HepG2 (cell line): ENCODE data around the gene ZBED3. TPM values are rescaled to one million over a fixed set of nuclear protein-coding genes. Genes with fewer than 3 reads are reported as not detected.
A peak's percentile ranks its signal among the peaks of the same experiment; 100 is the strongest.

Experiments used
- ARID2 ChIP-seq: sonication (generic); formaldehyde crosslinking; IDR thresholded peaks from 2 replicates; pipeline ENCODE4 v1.8.1; 2022; ENCODE audit warnings: mild to moderate bottlenecking, missing genetic modification reagents, borderline replicate concordance
- FOSL2 ChIP-seq: sonication (generic); formaldehyde crosslinking; IDR thresholded peaks from 2 replicates; pipeline ENCODE4 v1.4.0; 2020; ENCODE audit warnings: missing genetic modification reagents
- GPN1 ChIP-seq: sonication (generic); formaldehyde crosslinking; IDR thresholded peaks from 2 replicates; pipeline ENCODE4 v1.5.1; 2020; ENCODE audit warnings: missing genetic modification reagents, borderline replicate concordance
- IRF1 ChIP-seq: sonication (generic); formaldehyde crosslinking; IDR thresholded peaks from 2 replicates; pipeline ENCODE4 v1.4.0; 2020; ENCODE audit warnings: low read depth, mild to moderate bottlenecking, missing genetic modification reagents
- KLF11 ChIP-seq: IDR thresholded peaks from 2 replicates; pipeline ENCODE4 v1.6.1; 2016; ENCODE audit warnings: missing compliant biosample characterization
- MXD4 ChIP-seq: IDR thresholded peaks from 2 replicates; pipeline ENCODE4 v1.6.1; 2016; ENCODE audit warnings: mild to moderate bottlenecking, missing biosample characterization, missing genetic modification reagents
- MYC ChIP-seq: sonication (generic); formaldehyde crosslinking; IDR thresholded peaks from 2 replicates; pipeline ENCODE4 v1.9.0; 2021; ENCODE audit warnings: missing genetic modification reagents, borderline replicate concordance
- SALL1 ChIP-seq: sonication (generic); formaldehyde crosslinking; IDR thresholded peaks from 2 replicates; pipeline ENCODE4 v1.8.0; 2022; ENCODE audit warnings: mild to moderate bottlenecking, missing genetic modification reagents
- THYN1 ChIP-seq: sonication (generic); formaldehyde crosslinking; IDR thresholded peaks from 2 replicates; pipeline ENCODE4 v1.8.1; 2023; ENCODE audit warnings: low read depth, mild to moderate bottlenecking, moderate library complexity, missing genetic modification reagents, borderline replicate concordance
- ZBTB33 ChIP-seq: sonication (generic); formaldehyde crosslinking; IDR thresholded peaks from 2 replicates; pipeline ENCODE4 v1.4.0; 2020; ENCODE audit warnings: missing genetic modification reagents
- ZBTB7B ChIP-seq: sonication (generic); formaldehyde crosslinking; IDR thresholded peaks from 2 replicates; pipeline ENCODE4 v1.4.0; 2020; ENCODE audit warnings: missing genetic modification reagents
- ZNF18 ChIP-seq: sonication (generic); formaldehyde crosslinking; IDR thresholded peaks from 2 replicates; pipeline ENCODE4 v1.8.0; 2022; ENCODE audit warnings: mild to moderate bottlenecking, missing genetic modification reagents; ENCODE audit not compliant: insufficient replicate concordance
- ZNF224 ChIP-seq: sonication (generic); formaldehyde crosslinking; IDR thresholded peaks from 2 replicates; pipeline ENCODE4 v1.5.0; 2020; ENCODE audit warnings: mild to moderate bottlenecking, missing genetic modification reagents
- ZNF275 ChIP-seq: sonication (generic); formaldehyde crosslinking; IDR thresholded peaks from 2 replicates; pipeline ENCODE4 v1.8.0; 2022; ENCODE audit warnings: missing genetic modification reagents, mild to moderate bottlenecking, inconsistent platforms, borderline replicate concordance
- ZNF331 ChIP-seq: sonication (generic); formaldehyde crosslinking; IDR thresholded peaks from 2 replicates; pipeline ENCODE4 v1.4.0; 2020; ENCODE audit warnings: missing genetic modification reagents
- ZNF362 ChIP-seq: sonication (generic); formaldehyde crosslinking; IDR thresholded peaks from 2 replicates; pipeline ENCODE4 v1.4.0; 2020; ENCODE audit warnings: missing genetic modification reagents, mild to moderate bottlenecking, borderline replicate concordance
- ZNF503 ChIP-seq: sonication (generic); formaldehyde crosslinking; IDR thresholded peaks from 2 replicates; pipeline ENCODE4 v1.4.0; 2020; ENCODE audit warnings: missing genetic modification reagents
- ZNF556 ChIP-seq: sonication (generic); formaldehyde crosslinking; IDR thresholded peaks from 2 replicates; pipeline ENCODE4 v1.4.0; 2020; ENCODE audit warnings: mild to moderate bottlenecking, missing genetic modification reagents, borderline replicate concordance
- ZNF652 ChIP-seq: IDR thresholded peaks from 2 replicates; pipeline ENCODE4 v1.6.1; 2016; ENCODE audit warnings: low read depth, borderline replicate concordance
- ZNF7 ChIP-seq: IDR thresholded peaks from 2 replicates; pipeline ENCODE4 v1.6.1; 2016; ENCODE audit warnings: missing biosample characterization, missing genetic modification reagents
- polyA plus RNA-seq, 8 experiments: library from polyadenylated mRNA; depleted of rRNA in 3 of 8; stranded (reverse) in 7 of 8; unstranded in 1 of 8; fragments of >200 nt; fragmentation: Illumina TruSeq in 4 of 8; extraction: Trizol in 4 of 8; gene quantifications; 2 replicates each; pipeline versions ENCODE4 v1.2.1 to v1.2.3, GENCODE V29; 2011 to 2016; ENCODE audit warnings: low read depth in 4 of 8, missing spikeins in 1 of 8, mixed read lengths in 1 of 8; ENCODE audit not compliant: insufficient read depth in 1 of 8
- total RNA-seq, 5 experiments: library from RNA; depleted of rRNA; stranded (reverse); fragments of >200 nt; fragmentation: Illumina TruSeq; extraction: Trizol; gene quantifications; 2 replicates each; pipeline ENCODE4 v1.2.3, GENCODE V29; 2016; ENCODE audit warnings: low read depth in 1 of 5

The ZBED3 gene
- total and polyA plus RNA-seq, 2 of the 13 experiments (the other 11 are each of a cell fraction or from before 2014, with no cell fraction given) = 2.3 to 8.1 TPM

- TF ChIP-seq GPN1 (CRISPR knock-in tag) (no peak), ZNF331 (CRISPR knock-in tag) (no peak), ZNF652 (CRISPR knock-in tag) (no peak), ZNF362 (no peak), ZNF503 (CRISPR knock-in tag) (no peak), ZNF224 (0 out of 2 replicates have a peak, but pooled peaks have one; percentile 67), SALL1 (CRISPR knock-in tag) (peak; percentile 30), KLF11 (0 out of 2 replicates have a peak, but pooled peaks have one; percentile 33), THYN1 (CRISPR knock-in tag) (no peak), ZBTB7B (CRISPR knock-in tag) (peak; percentile 25; the same call in 1 of the 2 replicates), IRF1 (no peak), ARID2 (0 out of 2 replicates have a peak, but pooled peaks have one; percentile 73), ZNF275 (CRISPR knock-in tag) (peak; percentile 69; the same call in 1 of the 2 replicates), ZBTB33 (CRISPR knock-in tag) (no peak), FOSL2 (CRISPR knock-in tag) (peak; percentile 40; the same call in 1 of the 2 replicates), MXD4 (no peak), MYC (CRISPR knock-in tag) (peak; percentile 76), ZNF18 (CRISPR knock-in tag) (peak; percentile 53), ZNF556 (CRISPR knock-in tag) (no peak; the same call in 1 of the 2 replicates), ZNF7 (CRISPR knock-in tag) (no peak)
Observed at GRCh38 chr5:77086689-77087483, at the start of gene ZBED3 (continued).
